OCI-LY3 (cell line): ENCODE measurements around the gene PXDN.
A peak's percentile ranks its signal among the peaks of the same experiment; 100 is the strongest.

ENCODE experiments used
- H2AFZ ChIP-seq: fragments of 200-600, 300-600 bp; shearing (Covaris generic); 2 replicates; pipeline ENCODE4 v1.6.0; 2014; ENCODE audit warnings: antibody characterized with exemption, low read depth, low read length
- H3K27ac ChIP-seq: fragments of 200-600, 300-600 bp; sonication (generic); 2 replicates; pipeline ENCODE4 v1.5.1; 2014; ENCODE audit warnings: mild to moderate bottlenecking, low read length, moderate library complexity, mixed read lengths
- H3K27me3 ChIP-seq: fragments of 200-600, 300-600 bp; sonication (generic); 2 replicates; pipeline ENCODE4 v1.6.1; 2014; ENCODE audit warnings: low read depth, low read length, mixed read lengths
- H3K36me3 ChIP-seq: fragments of 200-600, 300-600 bp; sonication (generic); replicated peaks from 2 replicates; pipeline ENCODE3; 2014; ENCODE audit warnings: low read depth, low read length, mixed read lengths
- H3K4me1 ChIP-seq: fragments of 300-600, 200-600 bp; sonication (generic); 2 replicates; pipeline ENCODE4 v1.6.1; 2014; ENCODE audit warnings: low read length, mixed read lengths
- H3K4me2 ChIP-seq: fragments of 200-600, 300-600 bp; sonication (generic); 2 replicates; pipeline ENCODE4 v1.6.1; 2014; ENCODE audit warnings: low read length, mixed read lengths
- H3K4me3 ChIP-seq: fragments of 300-600, 200-600 bp; sonication (generic); 2 replicates; pipeline ENCODE4 v1.5.1; 2014; ENCODE audit warnings: antibody characterized with exemption, mild to moderate bottlenecking, low read length, moderate library complexity
- H3K79me2 ChIP-seq: fragments of 300-600, 200-600 bp; shearing (Covaris generic); 2 replicates; pipeline ENCODE4 v1.6.1; 2014; ENCODE audit warnings: mild to moderate bottlenecking, low read length, mixed read lengths
- H3K9ac ChIP-seq: fragments of 300-600, 200-600 bp; shearing (Covaris generic); 2 replicates; pipeline ENCODE4 v1.6.0; 2014; ENCODE audit warnings: mild to moderate bottlenecking, low read length, moderate library complexity
- H3K9me3 ChIP-seq: fragments of 200-600, 300-600 bp; shearing (Covaris generic); 2 replicates; pipeline ENCODE4 v1.6.1; 2014; ENCODE audit warnings: low read length, mixed read lengths; ENCODE audit not compliant: insufficient read depth
- H4K20me1 ChIP-seq: fragments of 200-600, 300-600 bp; sonication (generic); 2 replicates; pipeline ENCODE4 v1.6.1; 2016; ENCODE audit warnings: low read length, mixed read lengths; ENCODE audit not compliant: insufficient read depth
- EZH2phosphoT487 ChIP-seq: fragments of 200-600 bp; shearing (Covaris generic); IDR thresholded peaks from 2 replicates; pipeline ENCODE4 v1.6.1; 2018; ENCODE audit warnings: antibody characterized with exemption, mixed run types, low read depth
- TF ChIP-seq, protein P1 (sequence below): fragments of 200-600, 300-600 bp; sonication (generic); IDR thresholded peaks from 2 replicates; pipeline ENCODE4 v1.5.1; 2014; ENCODE audit warnings: antibody characterized with exemption, low read length, low read depth

Gene PXDN

DNA sequence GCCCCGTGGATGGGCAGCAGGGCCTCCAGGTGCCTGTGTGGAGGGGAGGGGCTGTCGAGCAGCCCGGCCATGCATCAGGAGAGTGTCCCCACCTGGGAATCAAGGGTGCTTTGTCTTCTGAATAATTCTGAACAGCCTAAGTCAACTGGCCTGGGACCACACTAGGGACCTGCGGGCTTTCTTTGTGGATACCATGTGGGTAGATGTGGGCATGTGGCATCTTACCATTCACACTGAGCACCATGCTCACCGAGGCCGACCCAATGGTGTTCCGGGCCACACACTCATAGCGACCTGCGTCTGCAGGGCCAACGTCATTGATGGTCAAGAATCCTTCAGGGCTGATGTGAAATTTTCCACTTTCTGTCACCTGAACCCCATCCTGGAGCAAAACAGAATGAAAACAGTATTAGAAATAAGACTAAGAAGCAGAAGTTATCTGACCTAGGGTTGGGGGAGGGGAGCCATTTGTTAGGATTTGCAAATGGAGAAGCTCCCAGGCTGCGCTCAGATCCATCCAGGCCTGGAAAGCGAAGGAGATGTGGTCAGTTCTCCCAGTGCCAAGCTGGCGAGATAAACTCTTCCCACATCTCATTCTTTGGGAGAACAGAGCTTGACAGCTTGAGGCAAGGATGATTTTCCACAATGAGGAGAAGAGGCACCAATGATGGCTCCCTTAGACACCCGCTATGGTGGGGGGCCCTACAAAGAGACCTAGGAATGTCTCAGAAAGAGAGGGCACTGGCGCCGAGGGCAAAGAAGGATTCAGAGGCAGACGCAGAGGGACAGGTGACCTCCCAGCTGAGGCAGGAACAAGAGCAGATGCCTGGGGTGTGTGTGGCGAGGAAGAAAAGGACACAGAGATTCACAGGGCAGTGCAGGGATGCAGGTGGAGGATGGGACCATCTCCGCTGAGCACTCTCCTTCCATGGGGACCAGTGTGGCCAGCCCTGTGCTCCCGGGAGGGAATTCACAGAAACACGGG is 83.4 kb downstream of the PXDN start:
- H3K9ac ChIP-seq = peak overlapping the region; percentile 24; the same call in 1 of the 2 replicates
- H3K27me3 ChIP-seq = no peaks in the 10 kb centered on the region
- peak overlapping the region; percentile 5 for H2AFZ ChIP-seq
- H4K20me1 ChIP-seq = no peaks in the 10 kb centered on the region
- no peaks in the 10 kb centered on the region for H3K9me3 ChIP-seq
- peaks cover 4% of the 10 kb centered on the region for H3K79me2 ChIP-seq
- H3K4me3 ChIP-seq = peak overlapping the region; percentile 14; the same call in 1 of the 2 replicates
- peaks cover 22% of the 10 kb centered on the region for H3K36me3 ChIP-seq
- H3K27ac ChIP-seq = peak overlapping the region; percentile 100
- peaks cover 61% of the 10 kb centered on the region for H3K4me1 ChIP-seq
- TF ChIP-seq, protein P1, sequence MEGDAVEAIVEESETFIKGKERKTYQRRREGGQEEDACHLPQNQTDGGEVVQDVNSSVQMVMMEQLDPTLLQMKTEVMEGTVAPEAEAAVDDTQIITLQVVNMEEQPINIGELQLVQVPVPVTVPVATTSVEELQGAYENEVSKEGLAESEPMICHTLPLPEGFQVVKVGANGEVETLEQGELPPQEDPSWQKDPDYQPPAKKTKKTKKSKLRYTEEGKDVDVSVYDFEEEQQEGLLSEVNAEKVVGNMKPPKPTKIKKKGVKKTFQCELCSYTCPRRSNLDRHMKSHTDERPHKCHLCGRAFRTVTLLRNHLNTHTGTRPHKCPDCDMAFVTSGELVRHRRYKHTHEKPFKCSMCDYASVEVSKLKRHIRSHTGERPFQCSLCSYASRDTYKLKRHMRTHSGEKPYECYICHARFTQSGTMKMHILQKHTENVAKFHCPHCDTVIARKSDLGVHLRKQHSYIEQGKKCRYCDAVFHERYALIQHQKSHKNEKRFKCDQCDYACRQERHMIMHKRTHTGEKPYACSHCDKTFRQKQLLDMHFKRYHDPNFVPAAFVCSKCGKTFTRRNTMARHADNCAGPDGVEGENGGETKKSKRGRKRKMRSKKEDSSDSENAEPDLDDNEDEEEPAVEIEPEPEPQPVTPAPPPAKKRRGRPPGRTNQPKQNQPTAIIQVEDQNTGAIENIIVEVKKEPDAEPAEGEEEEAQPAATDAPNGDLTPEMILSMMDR = no peak
- no peak for TF ChIP-seq EZH2phosphoT487
- peak overlapping the region; percentile 47 for H3K4me2 ChIP-seq

DNA sequence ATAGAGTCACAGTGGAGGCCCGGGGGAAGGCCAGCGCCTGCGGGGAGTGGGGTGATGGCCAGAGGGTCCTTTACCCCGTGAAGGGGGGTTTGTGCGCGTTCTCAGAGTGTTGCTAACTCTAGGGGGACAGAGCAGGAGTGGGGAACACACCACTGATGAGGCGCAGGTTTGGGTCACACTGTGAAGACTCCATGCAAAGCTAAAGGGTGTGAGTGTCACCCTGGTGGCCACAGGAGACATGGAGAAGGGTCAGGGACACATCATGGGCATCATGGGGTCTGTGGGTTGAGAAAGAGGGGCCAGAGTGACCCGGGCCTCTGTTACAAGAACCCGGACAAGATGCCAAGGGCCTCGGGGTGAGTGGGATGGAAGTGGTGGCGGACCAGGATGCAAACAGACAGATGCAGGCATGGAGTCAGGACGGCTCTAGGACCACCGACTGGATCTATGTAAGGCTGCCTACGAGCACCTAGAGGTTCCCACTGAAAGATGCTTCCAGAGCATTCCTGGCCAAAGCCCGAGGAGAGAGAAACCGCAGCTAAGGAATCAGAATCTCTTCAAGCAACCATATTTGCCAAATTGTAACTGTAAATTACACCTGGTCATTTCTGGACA is 84.3 kb downstream of the PXDN start:
- H3K4me1 ChIP-seq = peaks cover 70% of the 10 kb centered on the region

DNA sequence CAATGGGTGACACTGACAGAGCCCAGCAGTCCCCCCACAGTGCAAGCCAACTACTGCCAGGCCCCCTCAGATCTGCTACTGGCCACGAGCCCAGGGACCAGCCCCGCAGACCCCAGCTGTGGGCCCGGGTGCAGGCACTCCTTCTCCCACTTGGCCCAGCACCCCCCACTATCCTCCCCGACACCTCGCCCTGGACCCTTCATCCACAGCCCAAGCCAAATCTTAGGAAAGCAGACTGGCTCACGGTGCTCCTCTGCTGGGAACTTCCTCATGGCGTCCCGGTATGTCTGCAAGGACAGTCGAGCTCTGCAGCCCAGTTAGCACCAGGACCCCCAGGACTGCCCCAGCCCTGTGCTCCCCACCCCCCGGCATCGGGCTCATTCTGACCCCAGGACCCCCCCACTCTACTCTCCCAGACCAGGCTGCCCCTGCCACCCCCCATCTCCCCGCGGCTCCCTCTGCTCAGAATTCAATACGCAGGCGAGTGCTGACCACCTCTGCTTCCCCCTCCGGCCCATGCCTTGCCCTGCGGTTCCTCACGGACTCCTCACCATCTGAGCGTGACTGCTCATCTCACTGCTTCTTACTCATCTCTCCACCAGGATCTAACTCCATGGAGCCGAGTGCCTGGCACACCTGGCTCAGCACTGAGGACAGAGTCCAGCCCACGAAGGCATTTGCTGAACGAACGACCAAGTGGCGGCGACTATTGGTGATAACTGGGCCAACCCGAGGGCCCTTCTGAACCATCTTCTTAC is 85.7 kb downstream of the PXDN start:
- TF ChIP-seq EZH2phosphoT487 = no peak
- TF ChIP-seq, protein P1 = no peak
- H3K36me3 ChIP-seq = peaks cover 42% of the 10 kb centered on the region
- peak overlapping the region; percentile 90 for H3K4me3 ChIP-seq
- H3K27ac ChIP-seq = peak overlapping the region; percentile 100
- peak overlapping the region; percentile 99 for H3K9ac ChIP-seq
- H3K9me3 ChIP-seq = no peaks in the 10 kb centered on the region
- no peaks in the 10 kb centered on the region for H3K27me3 ChIP-seq
- peaks cover 28% of the 10 kb centered on the region for H3K79me2 ChIP-seq
- H3K4me2 ChIP-seq = peak overlapping the region; percentile 93
- H4K20me1 ChIP-seq = no peaks in the 10 kb centered on the region
- no peak overlapping the region for H2AFZ ChIP-seq
- peaks cover 85% of the 10 kb centered on the region for H3K4me1 ChIP-seq

More for the DNA sequence above, 84.3 kb downstream of the PXDN start:
- Histone ChIP-seq H3K36me3 (peaks cover 29% of the 10 kb centered on the region), H3K27ac (peak overlapping the region; percentile 100), H3K9me3 (no peaks in the 10 kb centered on the region), H3K4me3 (no peak overlapping the region), H3K79me2 (peaks cover 13% of the 10 kb centered on the region), H3K4me2 (peak overlapping the region; percentile 47; the same call in 1 of the 2 replicates), H3K27me3 (no peaks in the 10 kb centered on the region), H3K9ac (peak overlapping the region; percentile 4; the same call in 1 of the 2 replicates), H4K20me1 (no peaks in the 10 kb centered on the region), H2AFZ (no peak overlapping the region)
- TF ChIP-seq EZH2phosphoT487 = no peak
- TF ChIP-seq, protein P1 = no peak
